ENCODE measurements around the gene MND1. TPM values are rescaled to one million over a fixed set of nuclear protein-coding genes. Genes with fewer than 3 reads are reported as not detected.
"Not testable (repeated sequence)": the region's sequence is repeated elsewhere in the genome, so short reads cannot be mapped to it uniquely, and the experiment has no call there.

Gene MND1
- total RNA-seq, 2 experiments from 2014 or later, result 32.0 to 36.1 TPM

DNA sequence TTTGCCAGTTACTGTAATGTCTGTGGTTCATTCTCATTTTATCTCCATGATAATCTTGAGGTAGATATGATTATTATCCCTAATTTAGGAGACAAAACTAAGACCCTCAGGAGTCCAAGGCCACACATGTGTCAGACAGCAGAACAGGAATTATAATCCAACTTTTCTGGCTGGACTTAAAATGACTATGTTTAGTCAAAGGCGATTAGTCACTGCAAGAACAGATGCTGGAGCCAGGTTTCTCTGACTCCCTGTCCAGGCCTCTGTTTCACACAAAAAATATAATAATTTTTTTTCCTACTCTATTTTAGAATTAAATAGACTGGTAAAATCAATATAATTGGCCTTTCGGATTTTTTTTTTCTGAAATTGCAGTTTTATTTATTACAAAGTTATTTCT lies 64.9 kb downstream of the MND1 start:
- intact Hi-C loops (cut with micrococcal nuclease), result no loop called here
- Mint-ChIP-seq H3K27ac (no peak overlapping the region), H3K36me3 (peaks cover 4% of the 10 kb centered on the region), H3K4me3 (no peak overlapping the region), H3K27me3 (no peaks in the 10 kb centered on the region), H3K4me1 (ENCODE audit: low read depth) (peaks cover 4% of the 10 kb centered on the region), H3K9me3 (no peaks in the 10 kb centered on the region)
- DNase-seq, result no peak
- ChIA-PET POLR2A (no interaction called here), CTCF (interaction anchor here (1.2 kb wide), 1 partner anchor 8 kb away, joined by 3 read pairs; no protein-coding TSS in a partner anchor)

DNA sequence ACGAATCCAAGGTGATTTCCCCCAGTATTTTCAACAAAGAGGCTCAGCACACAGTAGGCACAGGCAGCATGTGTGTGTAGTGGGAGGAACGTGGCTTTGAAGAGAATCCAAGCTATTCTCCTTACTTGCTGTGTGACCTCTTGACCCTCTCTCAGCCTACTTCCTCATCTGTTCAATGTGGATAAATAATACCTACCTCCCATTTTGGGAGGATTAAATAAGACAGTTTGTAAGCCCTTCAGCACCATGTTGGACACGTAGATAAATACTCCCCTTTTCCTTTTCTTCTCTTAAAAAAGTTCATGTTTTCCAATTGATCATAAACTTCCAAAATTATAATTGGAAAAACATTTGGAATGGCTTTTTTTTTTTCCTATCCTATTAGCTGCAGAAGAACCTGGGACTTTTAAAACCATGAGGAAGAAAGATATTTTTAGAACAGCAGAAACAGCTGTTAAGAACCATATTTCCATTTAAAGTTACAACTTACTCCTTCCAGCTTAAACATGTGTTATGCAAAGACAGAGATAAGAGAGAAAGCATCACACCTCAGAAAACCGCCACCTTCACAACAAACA lies 65.5 kb downstream of the MND1 start:
- intact Hi-C loops (cut with micrococcal nuclease), result no loop called here
- Mint-ChIP-seq H3K27me3 (no peaks in the 10 kb centered on the region), H3K9me3 (no peaks in the 10 kb centered on the region), H3K4me1 (ENCODE audit: low read depth) (peaks cover 4% of the 10 kb centered on the region), H3K27ac (no peak overlapping the region), H3K4me3 (no peak overlapping the region), H3K36me3 (peaks cover 4% of the 10 kb centered on the region)
- CTCF ChIA-PET, result interaction anchor here (1.2 kb wide), 1 partner anchor 9 kb away, joined by 3 read pairs; no protein-coding TSS in a partner anchor
- POLR2A ChIA-PET, result no interaction called here
- DNase-seq, result no peak

DNA sequence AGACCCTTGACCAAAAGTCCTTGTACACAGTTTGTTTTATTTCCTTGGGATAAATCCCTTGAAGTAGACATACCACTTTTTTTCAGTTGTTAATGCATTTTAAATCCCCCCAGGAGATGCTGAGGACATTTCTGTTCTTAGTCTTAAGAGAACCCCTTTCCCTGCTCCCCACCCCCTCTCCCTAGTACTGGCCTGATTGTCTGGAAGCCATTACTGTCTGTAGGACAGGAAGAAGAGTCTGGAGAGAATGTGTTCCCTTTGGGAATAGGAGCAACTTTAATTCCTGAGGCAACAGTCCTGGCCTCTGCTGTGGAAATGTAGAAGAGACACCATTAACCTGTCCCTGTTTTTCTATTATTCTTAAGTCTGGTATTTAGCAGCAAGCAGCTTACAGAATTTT lies 69.4 kb downstream of the MND1 start:
- no peak for DNase-seq
- intact Hi-C loops (cut with micrococcal nuclease), result no loop called here
- ChIA-PET POLR2A (no interaction called here), CTCF (no interaction called here)
- Mint-ChIP-seq H3K27me3 (no peaks in the 10 kb centered on the region), H3K36me3 (no peaks in the 10 kb centered on the region), H3K27ac (no peak overlapping the region), H3K4me3 (no peak overlapping the region), H3K4me1 (ENCODE audit: low read depth) (peaks cover 6% of the 10 kb centered on the region), H3K9me3 (no peaks in the 10 kb centered on the region)

DNA sequence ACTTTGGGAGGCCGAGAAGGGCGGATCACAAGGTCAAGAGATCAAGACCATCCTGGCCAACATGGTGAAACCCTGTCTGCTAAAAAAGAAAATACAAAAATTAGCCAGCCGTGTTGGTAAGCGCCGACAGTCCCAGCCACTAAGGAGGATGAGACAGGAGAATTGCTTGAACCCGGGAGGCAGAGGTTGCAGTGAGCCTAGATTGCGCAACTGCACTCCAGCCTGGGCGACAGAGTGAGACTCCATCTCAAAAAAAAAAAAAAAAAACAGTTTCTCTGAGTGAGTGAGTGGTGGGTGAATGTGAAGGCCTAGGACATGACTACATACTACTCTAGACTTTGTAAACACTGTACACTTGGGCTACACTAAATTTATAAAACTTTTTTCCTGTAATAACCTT lies 72.0 kb downstream of the MND1 start:
- intact Hi-C loops (cut with micrococcal nuclease); H3K9me3 Mint-ChIP-seq; H3K27me3 Mint-ChIP-seq; POLR2A ChIA-PET; H3K4me1 Mint-ChIP-seq (ENCODE audit: low read depth); H3K36me3 Mint-ChIP-seq; DNase-seq; CTCF ChIA-PET; H3K4me3 Mint-ChIP-seq; H3K27ac Mint-ChIP-seq: not testable (repeated sequence)

DNA sequence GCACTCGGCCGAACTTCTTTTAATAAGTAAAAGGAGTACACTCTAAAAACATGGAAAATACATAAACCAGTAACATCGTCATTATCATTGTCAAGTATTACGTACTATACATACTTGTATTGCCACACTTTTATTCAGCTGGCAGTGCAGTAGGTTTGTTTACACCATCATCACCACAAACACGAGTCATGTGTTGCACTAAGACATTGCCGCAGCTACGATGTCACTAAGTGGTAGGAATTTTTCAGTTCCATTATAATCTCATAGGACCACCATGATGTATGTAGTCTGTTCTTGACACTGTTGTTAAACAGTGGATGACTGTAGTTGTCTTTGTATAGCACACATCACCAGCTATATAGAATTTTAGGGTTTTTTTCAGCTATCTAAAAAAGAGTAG lies 73.6 kb downstream of the MND1 start:
- ChIA-PET CTCF (interaction anchor here (0.7 kb wide), 1 partner anchor 198 kb away, joined by 3 read pairs; no protein-coding TSS in a partner anchor), POLR2A (no interaction called here)
- H3K4me3 Mint-ChIP-seq, result no peak overlapping the region
- intact Hi-C loops (cut with micrococcal nuclease), result no loop called here
- peaks cover 18% of the 10 kb centered on the region for H3K4me1 Mint-ChIP-seq (ENCODE audit: low read depth)
- no peaks in the 10 kb centered on the region for H3K27me3 Mint-ChIP-seq
- no peaks in the 10 kb centered on the region for H3K36me3 Mint-ChIP-seq
- DNase-seq, result no peak
- H3K9me3 Mint-ChIP-seq, result no peaks in the 10 kb centered on the region
- no peak overlapping the region for H3K27ac Mint-ChIP-seq

DNA sequence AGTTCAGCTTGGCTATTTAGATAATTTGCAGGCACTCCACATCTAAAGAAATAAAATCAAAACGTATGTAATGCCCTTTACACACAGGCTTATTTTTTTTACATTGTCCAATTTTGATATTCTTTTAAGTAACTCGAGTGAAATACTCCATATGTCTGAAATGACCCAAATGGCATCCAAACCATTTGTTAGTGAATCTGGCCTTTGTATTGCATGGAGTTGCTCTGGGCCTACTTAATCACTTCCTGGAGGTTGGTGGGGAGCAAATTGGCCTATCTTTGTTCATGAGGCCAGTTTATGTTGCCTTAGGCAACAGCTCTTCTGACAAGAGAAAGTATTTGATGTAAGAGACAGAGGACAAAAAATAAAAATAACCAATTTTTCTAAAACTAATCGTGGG lies 74.1 kb downstream of the MND1 start:
- CTCF ChIA-PET, result interaction anchor here (0.5 to 0.7 kb wide), 2 partner anchors 15 to 198 kb away, joined by 3 to 5 read pairs; no protein-coding TSS in a partner anchor
- H3K27ac Mint-ChIP-seq, result no peak overlapping the region
- POLR2A ChIA-PET, result no interaction called here

DNA sequence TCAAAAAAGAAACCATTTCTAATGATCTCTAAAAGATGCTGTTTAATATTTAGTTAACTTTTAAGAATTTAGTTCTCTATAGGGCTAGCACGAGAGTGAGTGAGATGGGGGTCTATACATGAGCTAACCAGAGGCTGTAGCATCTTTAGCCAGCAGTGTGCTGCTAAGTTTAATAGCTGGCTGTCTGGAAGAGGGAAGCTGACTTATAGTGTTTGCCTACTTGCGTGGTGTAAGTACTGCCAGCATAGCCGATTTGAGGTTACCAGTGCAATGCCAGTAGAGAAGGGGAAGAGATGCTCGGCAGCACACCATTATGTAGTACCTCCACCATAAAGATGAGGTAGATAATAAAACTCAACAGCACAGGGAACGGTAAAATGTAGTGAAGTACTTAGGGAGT lies 74.5 kb downstream of the MND1 start:
- Mint-ChIP-seq H3K4me3 (no peak overlapping the region), H3K27me3 (no peaks in the 10 kb centered on the region), H3K27ac (no peak overlapping the region), H3K36me3 (no peaks in the 10 kb centered on the region), H3K4me1 (ENCODE audit: low read depth) (peaks cover 18% of the 10 kb centered on the region), H3K9me3 (no peaks in the 10 kb centered on the region)
- no peak for DNase-seq
- intact Hi-C loops (cut with micrococcal nuclease), result no loop called here
- POLR2A ChIA-PET, result no interaction called here
- CTCF ChIA-PET, result interaction anchor here (0.5 to 0.7 kb wide), 2 partner anchors 16 to 197 kb away, joined by 3 to 5 read pairs; no protein-coding TSS in a partner anchor

More for the DNA sequence above, 74.1 kb downstream of the MND1 start:
- no peaks in the 10 kb centered on the region for H3K36me3 Mint-ChIP-seq
- peaks cover 18% of the 10 kb centered on the region for H3K4me1 Mint-ChIP-seq (ENCODE audit: low read depth)
- no peaks in the 10 kb centered on the region for H3K9me3 Mint-ChIP-seq
- DNase-seq, result no peak
- H3K27me3 Mint-ChIP-seq, result no peaks in the 10 kb centered on the region
- intact Hi-C loops (cut with micrococcal nuclease), result no loop called here
- no peak overlapping the region for H3K4me3 Mint-ChIP-seq

DNA sequence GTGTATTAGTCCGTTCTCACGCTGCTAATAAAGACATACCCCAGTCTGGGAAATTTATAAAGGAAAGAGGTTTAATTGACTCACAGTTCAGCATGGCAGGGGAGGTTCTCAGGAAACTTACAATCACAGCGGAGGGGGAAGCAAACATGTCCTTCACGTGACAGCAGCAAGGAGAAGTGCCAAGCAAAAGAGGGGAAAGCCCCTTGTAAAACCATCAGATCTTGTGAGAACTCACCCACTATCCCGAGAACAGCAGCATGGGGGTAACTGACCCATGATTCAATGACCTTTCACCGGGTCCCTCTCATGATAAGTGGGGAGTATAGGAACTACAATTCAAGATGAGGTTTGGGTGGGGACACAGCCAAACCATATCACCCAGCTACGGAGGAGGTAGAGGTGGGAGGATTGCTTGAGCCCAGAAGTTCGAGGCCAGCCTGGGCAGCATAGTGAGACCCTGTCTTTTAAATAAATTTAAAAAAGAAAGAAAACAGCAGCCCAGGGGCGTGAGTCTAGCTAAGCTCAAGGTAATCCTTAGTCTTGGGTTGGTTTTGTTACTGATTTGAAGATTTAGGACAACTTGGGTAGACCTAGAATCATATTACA lies 75.3 kb downstream of the MND1 start:
- ChIA-PET POLR2A (no interaction called here), CTCF (no interaction called here)
- no peaks in the 10 kb centered on the region for H3K36me3 Mint-ChIP-seq
- intact Hi-C loops (cut with micrococcal nuclease), result no loop called here
- no peaks in the 10 kb centered on the region for H3K27me3 Mint-ChIP-seq
- no peak for DNase-seq
- H3K9me3 Mint-ChIP-seq, result no peaks in the 10 kb centered on the region
- H3K27ac Mint-ChIP-seq, result no peak overlapping the region
- H3K4me1 Mint-ChIP-seq (ENCODE audit: low read depth), result peaks cover 18% of the 10 kb centered on the region
- no peak overlapping the region for H3K4me3 Mint-ChIP-seq

DNA sequence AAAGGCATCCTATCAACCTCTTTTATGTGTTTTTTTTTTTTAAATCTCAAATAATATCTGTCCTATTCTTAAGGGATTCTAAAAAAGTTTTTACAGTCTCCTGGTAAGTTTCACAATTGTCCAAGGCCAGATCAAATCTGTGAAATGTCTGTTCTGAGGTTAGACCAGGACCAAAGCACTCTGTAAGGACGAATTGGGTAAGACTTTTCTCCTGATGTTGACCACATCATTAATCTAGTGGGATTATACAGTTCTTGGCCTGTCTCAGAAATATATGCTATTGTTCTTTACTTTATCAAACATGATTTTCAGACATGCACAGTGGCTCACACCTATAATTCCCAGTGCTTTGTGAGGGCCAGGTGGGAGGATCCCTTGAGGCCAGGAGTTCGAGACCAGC lies 75.9 kb downstream of the MND1 start:
- ChIA-PET POLR2A (no interaction called here), CTCF (no interaction called here)
- no peak for DNase-seq
- no peaks in the 10 kb centered on the region for H3K36me3 Mint-ChIP-seq
- no peaks in the 10 kb centered on the region for H3K27me3 Mint-ChIP-seq
- H3K27ac Mint-ChIP-seq, result no peak overlapping the region
- no peaks in the 10 kb centered on the region for H3K9me3 Mint-ChIP-seq
- intact Hi-C loops (cut with micrococcal nuclease), result no loop called here
- H3K4me3 Mint-ChIP-seq, result no peak overlapping the region
- H3K4me1 Mint-ChIP-seq (ENCODE audit: low read depth), result peaks cover 18% of the 10 kb centered on the region

DNA sequence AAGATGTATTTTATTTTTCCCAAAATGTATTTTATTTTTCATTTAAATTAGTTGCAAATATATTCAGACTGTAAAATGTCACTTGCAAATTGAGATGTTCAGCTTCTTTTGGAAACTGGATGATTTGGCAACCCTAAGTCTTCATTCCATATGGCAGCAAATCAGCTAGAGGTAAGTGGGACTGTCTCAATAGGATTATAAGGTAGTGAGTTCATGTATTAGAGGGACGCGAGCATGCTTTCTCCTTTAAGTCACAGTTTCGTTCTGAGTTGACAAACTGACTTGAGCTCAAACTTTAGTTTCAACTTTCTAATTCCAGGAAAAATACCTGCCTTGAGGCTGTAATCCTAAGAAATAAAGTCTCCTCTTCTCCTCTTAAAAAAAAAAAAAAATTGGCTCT lies 77.5 kb downstream of the MND1 start:
- peaks cover 29% of the 10 kb centered on the region for H3K4me1 Mint-ChIP-seq (ENCODE audit: low read depth)
- no peak overlapping the region for H3K27ac Mint-ChIP-seq
- ChIA-PET POLR2A (no interaction called here), CTCF (interaction anchor here (0.7 to 1.0 kb wide), 4 partner anchors 12 to 572 kb away, joined by 3 to 4 read pairs (median 3); no protein-coding TSS in a partner anchor)
- H3K36me3 Mint-ChIP-seq, result no peaks in the 10 kb centered on the region
- intact Hi-C loops (cut with micrococcal nuclease), result no loop called here
- no peak for DNase-seq
- no peaks in the 10 kb centered on the region for H3K9me3 Mint-ChIP-seq
- no peaks in the 10 kb centered on the region for H3K27me3 Mint-ChIP-seq
- H3K4me3 Mint-ChIP-seq, result no peak overlapping the region

DNA sequence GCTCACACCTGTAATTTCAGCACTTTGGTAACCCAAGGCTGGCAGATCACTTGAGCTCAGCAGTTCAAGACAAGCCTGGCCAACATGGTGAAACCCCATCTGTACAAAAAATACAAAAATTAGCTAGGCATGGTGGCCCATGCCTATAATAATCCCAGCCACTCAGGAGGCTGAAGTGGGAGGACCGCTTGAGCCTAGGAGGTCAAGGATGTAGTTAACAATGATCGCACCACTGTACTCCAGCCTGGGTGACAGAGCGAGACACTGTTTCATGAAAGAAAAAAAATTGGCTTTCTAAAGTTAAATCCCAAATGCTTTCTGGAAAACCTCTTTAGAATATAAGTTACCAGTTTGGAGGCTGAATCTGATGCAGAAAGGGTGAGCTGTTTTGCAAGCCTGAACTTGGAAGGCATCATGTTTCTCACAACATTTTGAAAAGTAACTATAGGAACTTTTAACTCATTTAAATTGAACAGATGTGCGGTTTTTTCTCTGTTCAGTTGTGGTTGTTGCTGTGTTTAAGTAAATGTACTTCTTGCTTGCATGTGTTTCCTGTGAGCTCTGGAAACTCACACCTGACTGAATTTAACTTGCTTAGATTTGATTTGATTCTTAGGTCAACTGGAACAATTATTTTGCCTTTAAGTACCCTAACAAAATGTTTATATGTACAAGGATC lies 81.9 kb downstream of the MND1 start:
- POLR2A ChIA-PET, result no interaction called here
- CTCF ChIA-PET, result interaction anchor here (0.8 kb wide), 1 partner anchor 148 kb away, joined by 5 read pairs; no protein-coding TSS in a partner anchor
- H3K4me1 Mint-ChIP-seq (ENCODE audit: low read depth), result peaks cover 57% of the 10 kb centered on the region
- H3K27me3 Mint-ChIP-seq, result no peaks in the 10 kb centered on the region
- no peak overlapping the region for H3K4me3 Mint-ChIP-seq
- intact Hi-C loops (cut with micrococcal nuclease), result no loop called here
- no peaks in the 10 kb centered on the region for H3K36me3 Mint-ChIP-seq
- H3K9me3 Mint-ChIP-seq, result no peaks in the 10 kb centered on the region
- no peak for DNase-seq
- peak overlapping the region; percentile 23 for H3K27ac Mint-ChIP-seq

DNA sequence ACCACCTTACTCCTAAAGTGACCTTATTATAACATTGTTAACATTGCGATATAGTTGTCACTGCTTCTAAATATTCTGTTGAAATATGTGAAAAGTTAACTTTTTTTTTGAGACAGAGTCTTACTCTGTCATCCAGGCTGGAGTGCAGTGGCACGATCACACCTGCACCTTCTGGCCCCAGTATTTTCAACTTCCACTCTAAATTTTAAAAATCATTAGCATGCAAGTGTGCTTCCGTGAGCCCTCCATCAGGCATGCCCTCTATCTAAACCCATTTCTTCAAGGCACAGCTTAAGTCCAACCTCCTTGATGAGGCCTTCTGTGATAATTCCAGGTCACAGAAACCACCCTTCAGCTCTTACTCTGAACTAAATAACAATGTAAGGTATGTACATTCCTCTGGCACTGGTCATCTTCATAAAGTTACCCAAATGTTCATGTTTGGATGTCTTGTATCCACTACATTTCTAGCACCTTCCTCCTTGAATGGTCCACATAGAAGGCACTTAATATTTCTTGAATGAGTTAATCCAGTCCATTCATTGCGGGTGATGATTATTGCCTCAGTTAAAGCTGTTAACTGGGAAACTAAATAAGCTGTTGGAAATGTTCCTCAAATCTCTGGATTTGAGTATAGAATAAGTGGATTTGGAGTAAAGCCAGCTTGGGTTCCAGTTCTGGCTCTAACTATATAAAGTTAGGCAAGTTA lies 83.0 kb downstream of the MND1 start:
- ChIA-PET CTCF (interaction anchor here (0.9 to 1.3 kb wide), 3 partner anchors 10 to 147 kb away, joined by 3 to 8 read pairs (median 3); no protein-coding TSS in a partner anchor), POLR2A (no interaction called here)
- H3K4me1 Mint-ChIP-seq (ENCODE audit: low read depth), result peaks cover 52% of the 10 kb centered on the region
- H3K4me3 Mint-ChIP-seq, result no peak overlapping the region
- H3K27me3 Mint-ChIP-seq, result no peaks in the 10 kb centered on the region
- H3K9me3 Mint-ChIP-seq, result no peaks in the 10 kb centered on the region
- intact Hi-C loops (cut with micrococcal nuclease), result no loop called here
- H3K27ac Mint-ChIP-seq, result no peak overlapping the region
- DNase-seq, result no peak
- no peaks in the 10 kb centered on the region for H3K36me3 Mint-ChIP-seq
